Body of pancreas (tissue), 4 donors: Measurements from ENCODE around the gene FUT9. TPM values are rescaled to one million over a fixed set of nuclear protein-coding genes. Genes with fewer than 3 reads are reported as not detected.

Experiments
- ATAC-seq: fragments of 150-250 bp; one replicate; pipeline ENCODE4 v1.9.1; 2016
- DNase-seq, 4 donors: peaks; one replicate each; pipeline ENCODE4 v3.0.0-alpha.2; 2019
- H3K27ac ChIP-seq, 4 donors: fragments of 200-600 bp; sonication (generic); 1 replicate in 3 of 4; 2 replicates in 1 of 4; pipeline versions ENCODE4 v1.5.1 to v1.6.1; 2016 to 2019; ENCODE audit warnings: mild to moderate bottlenecking in 1 of 4, mixed read lengths in 1 of 4, moderate library complexity in 1 of 4
- H3K27me3 ChIP-seq, 2 donors: fragments of 200-600 bp; sonication (generic); one replicate each; pipeline ENCODE4 v1.6.0; 2016; ENCODE audit warnings: mild to moderate bottlenecking in 1 of 2
- H3K36me3 ChIP-seq, 2 donors: fragments of 200-600 bp; sonication (generic); replicated peaks in 1 of 2; 2 replicates each; pipeline ENCODE4 v1.5.1; 2016; ENCODE audit warnings: low read depth in 2 of 2; ENCODE audit not compliant: insufficient read depth in 1 of 2
- H3K4me1 ChIP-seq: fragments of 200-600 bp; sonication (generic); one replicate; pipeline ENCODE4 v1.6.0; 2016
- H3K4me3 ChIP-seq, 2 donors: fragments of 200-600 bp; sonication (generic); 1 replicate in 1 of 2; 2 replicates in 1 of 2; pipeline ENCODE4 v1.5.1; 2016 to 2019
- H3K9me3 ChIP-seq, 3 donors: fragments of 200-600 bp; sonication (generic); 1 replicate in 2 of 3; 2 replicates in 1 of 3; pipeline ENCODE4 v1.5.1; 2016
- POLR2A ChIP-seq, 3 donors: fragments of 450-650 bp; IDR thresholded peaks; one replicate each; pipeline ENCODE4 v1.6.1; 2016; ENCODE audit warnings: antibody characterized with exemption in 3 of 3, mild to moderate bottlenecking in 2 of 3
- WGBS, 2 donors: methylation state at CpG; one replicate each; pipeline ENCODE4 v1.1.5; 2017; 5-methylcytosine and 5-hydroxymethylcytosine counted together
- intact Hi-C: fragments of 100-400 bp; cut with DNase I; formaldehyde crosslinking; loops from one replicate; pipeline ENCODE4 v1.15.1; 2023
- total RNA-seq, 2 donors: library from RNA; depleted of rRNA; stranded (reverse); fragments of >200 nt; gene quantifications; one replicate each; pipeline ENCODE4 v1.1.0, GENCODE V29; 2016
- TF ChIP-seq, protein P1 (sequence below), 7 experiments: fragments of 450-650 bp in 4 of 7; fragments of 200-600 bp in 3 of 7; sonication (generic) in 3 of 7; IDR thresholded peaks; one replicate each; pipeline ENCODE4 v1.5.1; 2016 to 2019; ENCODE audit warnings: antibody characterized with exemption in 7 of 7

The FUT9 gene
- total RNA-seq, 2 donors from 2014 or later: 0.26 to 9.2 TPM

GRCh38 chr6:96124778-96125177 lies 109.0 kb downstream of the FUT9 start:
- Histone ChIP-seq H3K9me3 (no peaks in the 10 kb centered on the region), H3K27me3 (no peaks in the 10 kb centered on the region), H3K27ac (no peak overlapping the region), H3K36me3 (no peaks in the 10 kb centered on the region), H3K4me1 (no peaks in the 10 kb centered on the region), H3K4me3 (no peak overlapping the region)
- intact Hi-C loops: no loop called here
- ATAC-seq: no peak
- no peak for DNase-seq
- no peak for TF ChIP-seq POLR2A (IDR thresholded peaks at IDR 0.05)
- TF ChIP-seq, protein P1, sequence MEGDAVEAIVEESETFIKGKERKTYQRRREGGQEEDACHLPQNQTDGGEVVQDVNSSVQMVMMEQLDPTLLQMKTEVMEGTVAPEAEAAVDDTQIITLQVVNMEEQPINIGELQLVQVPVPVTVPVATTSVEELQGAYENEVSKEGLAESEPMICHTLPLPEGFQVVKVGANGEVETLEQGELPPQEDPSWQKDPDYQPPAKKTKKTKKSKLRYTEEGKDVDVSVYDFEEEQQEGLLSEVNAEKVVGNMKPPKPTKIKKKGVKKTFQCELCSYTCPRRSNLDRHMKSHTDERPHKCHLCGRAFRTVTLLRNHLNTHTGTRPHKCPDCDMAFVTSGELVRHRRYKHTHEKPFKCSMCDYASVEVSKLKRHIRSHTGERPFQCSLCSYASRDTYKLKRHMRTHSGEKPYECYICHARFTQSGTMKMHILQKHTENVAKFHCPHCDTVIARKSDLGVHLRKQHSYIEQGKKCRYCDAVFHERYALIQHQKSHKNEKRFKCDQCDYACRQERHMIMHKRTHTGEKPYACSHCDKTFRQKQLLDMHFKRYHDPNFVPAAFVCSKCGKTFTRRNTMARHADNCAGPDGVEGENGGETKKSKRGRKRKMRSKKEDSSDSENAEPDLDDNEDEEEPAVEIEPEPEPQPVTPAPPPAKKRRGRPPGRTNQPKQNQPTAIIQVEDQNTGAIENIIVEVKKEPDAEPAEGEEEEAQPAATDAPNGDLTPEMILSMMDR (IDR thresholded peaks at IDR 0.05): no peak
- WGBS, 2 donors: 19 to 52% methylated on average over 1 of the region's 1 CpG

DNA sequence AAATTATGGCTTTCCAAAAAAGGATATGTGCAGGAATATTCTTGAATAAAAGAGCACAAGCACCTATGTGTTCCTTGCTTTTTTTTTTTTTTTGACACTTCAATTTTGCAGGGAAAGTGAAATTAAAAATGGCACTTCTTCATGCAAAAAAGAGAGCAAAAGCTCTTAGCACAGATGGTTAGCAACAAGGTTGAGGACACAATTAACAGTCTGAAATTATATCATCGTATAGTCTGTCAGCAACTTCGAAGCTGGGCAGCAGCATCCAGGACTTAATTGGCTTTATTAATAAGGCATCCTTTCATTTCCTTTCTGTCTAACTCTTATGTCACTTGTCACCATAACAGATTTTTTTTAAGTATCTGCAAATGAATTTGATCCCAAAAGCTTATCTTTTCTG lies 122.6 kb downstream of the FUT9 start:
- WGBS, 2 donors: 73 to 75% methylated on average over 2 of the region's 2 CpGs
- no peaks in the 10 kb centered on the region for H3K36me3 ChIP-seq

DNA sequence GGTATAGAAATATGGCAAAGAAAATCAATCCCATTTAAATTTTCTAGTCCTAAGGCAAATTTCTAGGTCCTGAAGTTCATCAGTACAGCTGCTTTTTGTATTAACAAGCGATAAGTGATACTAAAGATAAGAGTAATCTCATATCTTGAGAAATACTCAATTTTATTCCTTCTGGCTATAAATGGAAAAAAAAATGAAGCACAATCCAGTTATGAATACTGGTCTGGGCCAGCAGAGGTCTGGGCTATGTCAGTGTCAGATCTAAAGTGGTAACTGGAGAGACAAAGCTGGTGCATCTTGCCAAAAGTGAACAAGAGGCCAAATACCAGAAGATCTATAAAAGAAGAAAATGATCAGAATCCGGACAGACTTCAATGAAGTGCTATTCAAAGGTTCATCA lies 126.4 kb downstream of the FUT9 start:
- DNase-seq: no peak
- no peak for ATAC-seq
- intact Hi-C loops: no loop called here
- TF ChIP-seq, protein P1 (IDR thresholded peaks at IDR 0.05): no peak
- TF ChIP-seq POLR2A (IDR thresholded peaks at IDR 0.05): no peak
- Histone ChIP-seq H3K27ac (no peak overlapping the region), H3K4me1 (no peaks in the 10 kb centered on the region), H3K4me3 (no peak overlapping the region), H3K9me3 (no peaks in the 10 kb centered on the region), H3K36me3 (no peaks in the 10 kb centered on the region), H3K27me3 (no peaks in the 10 kb centered on the region)
- 50 to 51% methylated on average over 2 of the region's 2 CpGs for WGBS, 2 donors

More for the DNA sequence above, 122.6 kb downstream of the FUT9 start:
- intact Hi-C loops: no loop called here
- Histone ChIP-seq H3K27ac (no peak overlapping the region), H3K9me3 (no peaks in the 10 kb centered on the region), H3K27me3 (no peaks in the 10 kb centered on the region), H3K4me3 (no peak overlapping the region), H3K4me1 (no peaks in the 10 kb centered on the region)
- TF ChIP-seq, protein P1 (IDR thresholded peaks at IDR 0.05): no peak
- no peak for TF ChIP-seq POLR2A (IDR thresholded peaks at IDR 0.05)
- DNase-seq: no peak
- ATAC-seq: no peak

GRCh38 chr6:96150431-96150830 lies 134.7 kb downstream of the FUT9 start:
- Histone ChIP-seq H3K27me3 (no peaks in the 10 kb centered on the region), H3K9me3 (no peaks in the 10 kb centered on the region), H3K4me3 (no peak overlapping the region), H3K27ac (no peak overlapping the region), H3K4me1 (no peaks in the 10 kb centered on the region), H3K36me3 (no peaks in the 10 kb centered on the region)
- WGBS, 2 donors: 53 to 78% methylated on average over 2 of the region's 2 CpGs
- DNase-seq: no peak
- TF ChIP-seq, protein P1 (IDR thresholded peaks at IDR 0.05): no peak
- no peak for TF ChIP-seq POLR2A (IDR thresholded peaks at IDR 0.05)
- intact Hi-C loops: no loop called here
- ATAC-seq: no peak

DNA sequence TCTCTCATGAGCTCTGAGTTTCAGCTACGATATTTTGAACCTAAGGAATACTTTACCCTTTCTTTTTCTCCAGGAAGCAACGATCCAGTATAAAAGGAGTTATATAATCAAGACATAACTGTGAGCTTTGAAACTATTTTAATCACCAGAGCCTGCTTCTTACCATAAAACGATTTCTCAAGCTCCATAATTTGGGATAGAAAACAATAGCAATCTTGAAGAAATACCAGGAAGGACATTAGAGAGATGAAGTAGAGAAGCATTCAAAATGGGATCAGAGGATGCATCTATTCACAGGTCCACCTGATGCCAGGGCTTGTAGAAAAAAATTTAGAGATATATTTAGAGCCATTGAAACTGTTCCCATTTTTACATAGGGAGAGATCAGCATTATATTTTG lies 135.9 kb downstream of the FUT9 start:
- intact Hi-C loops: no loop called here
- H3K27me3 ChIP-seq: no peaks in the 10 kb centered on the region
- H3K36me3 ChIP-seq: no peaks in the 10 kb centered on the region
- H3K27ac ChIP-seq: no peak overlapping the region
- ATAC-seq (no peak), DNase-seq (no peak)
- H3K4me1 ChIP-seq: no peaks in the 10 kb centered on the region
- 55 to 58% methylated on average over 3 of the region's 3 CpGs for WGBS, 2 donors
- H3K4me3 ChIP-seq: no peak overlapping the region
- H3K9me3 ChIP-seq: no peaks in the 10 kb centered on the region
- TF ChIP-seq POLR2A (IDR thresholded peaks at IDR 0.05): no peak
- TF ChIP-seq, protein P1 (IDR thresholded peaks at IDR 0.05): no peak
